Measurements from ENCODE around the gene FOXD3.
A peak's percentile ranks its signal among the peaks of the same experiment; 100 is the strongest.
"Not testable (repeated sequence)": the region's sequence is repeated elsewhere in the genome, so short reads cannot be mapped to it uniquely, and the experiment has no call there.

Gene FOXD3

DNA sequence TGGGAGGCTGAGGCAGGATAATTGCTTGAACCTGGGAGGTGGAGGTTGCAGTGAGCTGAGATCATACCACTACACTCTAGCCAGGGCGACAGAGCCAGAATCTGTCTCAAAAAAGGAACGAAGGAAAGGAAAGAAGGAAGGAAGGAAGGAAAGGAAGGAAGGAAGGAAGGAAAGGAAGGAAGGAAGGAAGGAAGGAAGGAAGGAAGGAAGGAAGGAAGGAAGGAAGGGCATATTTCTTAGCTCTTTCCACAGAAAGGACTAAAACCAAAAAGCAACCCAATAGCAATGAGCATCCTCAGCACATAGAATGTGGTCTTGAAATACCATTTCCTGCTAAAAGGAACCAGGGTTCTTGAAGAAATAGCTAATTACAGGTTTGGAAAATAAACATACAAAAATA, 33.9 kb downstream of the FOXD3 start:
- DNase-seq (ENCODE audit: low read depth in 3 of 3, low spot score in 1 of 3) = not testable (repeated sequence)

- no peak for DNase-seq (ENCODE audit: low read depth in 3 of 3, low spot score in 1 of 3)
Measured at GRCh38 chr1:63359561-63359960, 37.2 kb downstream of the FOXD3 start.

GRCh38 chr1:63362073-63362472, 39.7 kb downstream of the FOXD3 start:
- no peak for DNase-seq (ENCODE audit: low read depth in 3 of 3, low spot score in 1 of 3)

DNA sequence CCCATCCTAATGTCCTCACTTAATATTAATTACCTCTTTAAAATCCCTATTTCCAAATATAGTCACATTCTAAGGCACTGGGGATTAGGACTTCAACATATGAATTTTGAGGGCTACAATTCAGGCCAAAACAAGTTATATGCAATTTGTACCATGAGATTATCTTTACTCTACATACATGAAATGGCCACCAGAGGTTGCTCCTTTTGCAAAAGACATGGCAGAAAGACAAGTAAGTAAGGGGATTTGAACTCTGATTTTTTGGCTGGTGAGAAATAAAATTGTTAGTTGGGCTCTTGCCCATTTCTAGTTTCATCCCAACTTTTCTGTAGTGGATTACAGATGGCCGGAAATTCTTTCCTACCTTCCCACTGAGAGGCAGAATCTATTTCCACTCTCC, 40.2 kb downstream of the FOXD3 start:
- DNase-seq (ENCODE audit: low read depth in 3 of 3, low spot score in 1 of 3) = no peak

GRCh38 chr1:63363014-63363413, 40.6 kb downstream of the FOXD3 start:
- DNase-seq (ENCODE audit: low read depth in 3 of 3, low spot score in 1 of 3) = no peak

- no peak for DNase-seq (ENCODE audit: low read depth in 3 of 3, low spot score in 1 of 3)
Measured at GRCh38 chr1:63366908-63367214, 44.5 kb downstream of the FOXD3 start.

DNA sequence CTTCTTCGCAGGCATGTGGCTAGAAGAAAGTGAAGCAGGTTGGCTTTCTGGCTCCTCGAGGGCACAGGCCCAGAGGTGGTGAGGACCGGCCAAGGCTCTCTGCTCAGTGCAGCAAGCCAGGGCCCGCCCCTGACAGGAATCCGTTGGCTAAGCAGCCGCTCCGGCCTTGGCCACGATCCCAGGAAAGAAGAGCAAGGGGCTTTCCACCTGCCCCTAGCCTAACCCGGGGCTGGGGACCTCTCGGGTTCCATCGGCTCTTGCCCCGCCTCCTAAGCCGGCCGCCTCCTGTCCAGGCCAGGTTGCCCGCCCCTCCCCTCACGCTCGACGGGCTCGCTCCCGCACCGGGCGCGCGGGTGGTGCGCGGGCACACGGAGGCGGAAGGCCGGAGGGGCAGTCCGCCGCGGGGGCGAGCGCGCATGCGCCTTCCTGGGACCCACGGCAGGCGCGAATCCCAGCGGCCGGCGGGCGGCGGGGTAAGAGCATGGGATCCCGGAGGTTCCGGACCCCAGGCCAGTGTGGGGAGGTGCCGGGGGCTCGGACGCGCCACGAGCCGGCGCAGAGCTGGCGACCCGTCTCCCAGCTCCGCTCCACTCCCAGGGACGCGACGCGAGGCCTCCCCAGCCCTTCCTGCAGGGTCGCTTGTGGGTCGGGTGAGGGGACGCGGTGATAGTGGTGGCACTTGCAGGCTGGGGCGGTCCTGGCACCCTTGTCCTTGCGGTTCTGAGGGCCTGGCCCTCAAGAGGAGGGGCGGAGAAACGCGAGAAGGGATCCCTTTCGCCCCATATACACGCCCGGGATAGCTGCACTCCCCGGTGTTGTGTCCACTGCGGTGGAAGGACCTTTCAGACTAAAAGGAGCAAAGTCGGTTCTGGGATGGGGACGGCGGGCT, 45.1 kb downstream of the FOXD3 start, which contains the start of gene ALG6:
Gene ALG6, plus strand, starts transcription at position 413 of the 889 bp plus-strand sequence. CDS start 3,351 bp downstream, outside the sequence.
- peak; percentile 68 to 93 (median 77) for DNase-seq (ENCODE audit: low read depth in 3 of 3, low spot score in 1 of 3)

- no peak for DNase-seq (ENCODE audit: low read depth in 3 of 3, low spot score in 1 of 3)
Measured at GRCh38 chr1:63368131-63368530, 45.8 kb downstream of the FOXD3 start.
